HepG2 (cell line): ENCODE measurements around the gene GUK1. TPM values are rescaled to one million over a fixed set of nuclear protein-coding genes. Genes with fewer than 3 reads are reported as not detected.

Experiments
- ATAC-seq: fragments of 200-7000 bp; cut with Tn5 transposase; 3 replicates; pipeline ENCODE4 v1.9.1; 2020; ENCODE audit warnings: mild to moderate bottlenecking, moderate library complexity
- BruUV-seq: library from RNA; stranded (reverse); fragments of 400-500 nt; replicated peaks from 2 replicates; lab custom pipeline; 2021; lab: Mats Ljungman, UMichigan
- CTCF ChIA-PET: fragments of 300-600 bp; formaldehyde crosslinking; extraction: SDS; loops from one replicate; lab custom pipeline; 2021; ENCODE audit warnings: low total read pairs, inconsistent platforms, low intra/inter-chr PET ratio; lab: Yijun Ruan, JAX
- POLR2A ChIA-PET: fragments of 350-600 bp; sonication (Branson Sonifier 250); formaldehyde crosslinking; loops from one replicate; lab custom pipeline; 2020; ENCODE audit warnings: antibody characterized with exemption, inconsistent platforms; lab: Yijun Ruan, JAX
- DNase-seq: peaks from one replicate; pipeline ENCODE4 v3.0.0-alpha.2; 2015; ENCODE audit warnings: low spot score
- FAIRE-seq: peaks from 3 replicates; lab custom pipeline; 2011; peaks lifted over from hg19 to GRCh38; lab: Jason Lieb, UNC
- H2AFZ ChIP-seq: one replicate; pipeline ENCODE4 v1.6.1; 2011; ENCODE audit warnings: low read length, inconsistent platforms
- H3K27ac ChIP-seq: fragments of 300-600 bp; 3 replicates; pipeline ENCODE4 v1.8.0; 2011; ENCODE audit warnings: mixed run types, mild to moderate bottlenecking, mixed read lengths, low read length, inconsistent platforms; ENCODE audit not compliant: insufficient read depth; ENCODE audit errors: extremely low read length
- H3K27me3 ChIP-seq, 2 experiments: fragments of 200-600 bp in 1 of 2; 2 replicates in 1 of 2; 3 replicates in 1 of 2; pipeline versions ENCODE4 v1.6.0 to v1.8.0; 2011; ENCODE audit warnings: low read length in 2 of 2, mild to moderate bottlenecking in 2 of 2, moderate library complexity in 2 of 2, inconsistent platforms in 1 of 2; ENCODE audit not compliant: insufficient read depth in 2 of 2, control insufficient read depth in 1 of 2
- H3K36me3 ChIP-seq, 2 experiments: fragments of 200-600 bp in 1 of 2; replicated peaks in 1 of 2; 2 replicates in 1 of 2; 3 replicates in 1 of 2; pipeline versions ENCODE4 v1.5.1 to v1.8.0; 2011; ENCODE audit warnings: low read length in 2 of 2, inconsistent platforms in 1 of 2; ENCODE audit not compliant: insufficient read depth in 2 of 2, control insufficient read depth in 1 of 2
- H3K4me1 ChIP-seq: 2 replicates; pipeline ENCODE4 v1.5.1; 2012; ENCODE audit warnings: low read length, inconsistent platforms; ENCODE audit not compliant: insufficient read depth
- H3K4me2 ChIP-seq: 2 replicates; pipeline ENCODE4 v1.6.0; 2011; ENCODE audit warnings: low read depth, low read length, inconsistent platforms
- H3K4me3 ChIP-seq, 3 experiments: fragments of 200-600 bp in 1 of 3; sonication (generic), shearing (Covaris generic) in 1 of 3; replicated peaks in 1 of 3; 2 replicates each; pipeline ENCODE4 v1.5.1; 2011 to 2016; ENCODE audit warnings: low read length in 3 of 3, inconsistent platforms in 2 of 3, low read depth in 2 of 3, mild to moderate bottlenecking in 2 of 3, control low read depth in 1 of 3, mixed read lengths in 1 of 3; ENCODE audit not compliant: insufficient read depth in 1 of 3
- H3K79me2 ChIP-seq: one replicate; pipeline ENCODE4 v1.6.1; 2011; ENCODE audit warnings: low read length, inconsistent platforms; ENCODE audit not compliant: insufficient read depth
- H3K9ac ChIP-seq: 2 replicates; pipeline ENCODE4 v1.6.0; 2011; ENCODE audit warnings: mild to moderate bottlenecking, low read depth, low read length, inconsistent platforms; ENCODE audit not compliant: insufficient read depth
- H3K9me3 ChIP-seq: 2 replicates; pipeline ENCODE4 v1.5.1; 2012; ENCODE audit warnings: mild to moderate bottlenecking, low read length
- H4K20me1 ChIP-seq: 2 replicates; pipeline ENCODE4 v1.6.0; 2011; ENCODE audit warnings: inconsistent platforms, mild to moderate bottlenecking, low read length, moderate library complexity; ENCODE audit not compliant: insufficient read depth
- ARID2 ChIP-seq: sonication (generic); formaldehyde crosslinking; IDR thresholded peaks from 2 replicates; pipeline ENCODE4 v1.8.1; 2022; ENCODE audit warnings: mild to moderate bottlenecking, missing genetic modification reagents, borderline replicate concordance
- ELF4 ChIP-seq: sonication (generic); formaldehyde crosslinking; IDR thresholded peaks from 2 replicates; pipeline ENCODE4 v1.5.0; 2020; ENCODE audit warnings: missing genetic modification reagents, mild to moderate bottlenecking, moderate library complexity, borderline replicate concordance
- ETS1 ChIP-seq: sonication (generic); formaldehyde crosslinking; IDR thresholded peaks from 2 replicates; pipeline ENCODE4 v1.4.0; 2020; ENCODE audit warnings: missing genetic modification reagents
- ETV5 ChIP-seq: IDR thresholded peaks from 2 replicates; pipeline ENCODE4 v1.6.1; 2018; ENCODE audit warnings: missing biosample characterization, missing genetic modification reagents, inconsistent platforms, borderline replicate concordance
- GZF1 ChIP-seq: sonication (generic); formaldehyde crosslinking; IDR thresholded peaks from 2 replicates; pipeline ENCODE4 v1.5.1; 2020; ENCODE audit warnings: mild to moderate bottlenecking, missing genetic modification reagents
- HNRNPLL ChIP-seq: fragments of 200-400 bp; formaldehyde crosslinking; IDR thresholded peaks from 2 replicates; pipeline ENCODE4 v1.6.1; 2017; ENCODE audit warnings: mild to moderate bottlenecking, low read depth, low read length; ENCODE audit not compliant: poor library complexity, severe bottlenecking
- KLF15 ChIP-seq: sonication (generic); formaldehyde crosslinking; IDR thresholded peaks from 2 replicates; pipeline ENCODE4 v1.8.1; 2023; ENCODE audit warnings: borderline replicate concordance, mild to moderate bottlenecking, inconsistent platforms, missing genetic modification reagents, mixed read lengths
- MAFF ChIP-seq: IDR thresholded peaks from 2 replicates; pipeline ENCODE4 v1.6.1; 2011; ENCODE audit warnings: low read depth, low read length, improper control_type of control experiment
- NKX3-1 ChIP-seq: sonication (generic); formaldehyde crosslinking; IDR thresholded peaks from 2 replicates; pipeline ENCODE4 v1.5.0; 2020; ENCODE audit warnings: missing genetic modification reagents
- RARG ChIP-seq: sonication (generic); formaldehyde crosslinking; IDR thresholded peaks from 2 replicates; pipeline ENCODE4 v1.4.0; 2020; ENCODE audit warnings: low read depth, mild to moderate bottlenecking, missing genetic modification reagents
- RNF219 ChIP-seq: sonication (generic); formaldehyde crosslinking; IDR thresholded peaks from 2 replicates; pipeline ENCODE4 v1.5.0; 2020; ENCODE audit warnings: mild to moderate bottlenecking, missing genetic modification reagents
- SOX6 ChIP-seq, 2 experiments: fragments of 450-650 bp in 1 of 2; sonication (generic) in 1 of 2; formaldehyde crosslinking in 1 of 2; IDR thresholded peaks; 2 replicates each; pipeline versions ENCODE4 v1.4.0 to v1.6.1; 2017 to 2020; ENCODE audit warnings: antibody characterized with exemption in 1 of 2, mild to moderate bottlenecking in 1 of 2, missing genetic modification reagents in 1 of 2
- ZNF24 ChIP-seq: fragments of 450-650 bp; IDR thresholded peaks from 2 replicates; pipeline ENCODE4 v1.6.1; 2017; ENCODE audit warnings: antibody characterized with exemption, mild to moderate bottlenecking
- ZNF260 ChIP-seq: sonication (generic); formaldehyde crosslinking; IDR thresholded peaks from 2 replicates; pipeline ENCODE4 v1.4.0; 2020; ENCODE audit warnings: missing genetic modification reagents, low read depth, mild to moderate bottlenecking, borderline replicate concordance
- ZNF639 ChIP-seq: conservative IDR thresholded peaks from 2 replicates; pipeline ENCODE4 v1.6.1; 2018; ENCODE audit warnings: missing genetic modification reagents
- ZNF749 ChIP-seq: sonication (generic); formaldehyde crosslinking; IDR thresholded peaks from 2 replicates; pipeline ENCODE4 v1.8.0; 2022; ENCODE audit warnings: mild to moderate bottlenecking, missing genetic modification reagents, moderate library complexity, borderline replicate concordance
- WGBS: methylation state at CpG from one replicate; pipeline ENCODE4 v1.1.6; 2017; ENCODE audit warnings: low lambda C conversion rate; 5-methylcytosine and 5-hydroxymethylcytosine counted together
- in situ Hi-C: cut with HindIII; loops from 2 replicates; pipeline ENCODE4 v1.10.0; 2017; ENCODE audit warnings: low pct_unique_long_range_greater_than_20kb; ENCODE audit not compliant: extremely low pct_ligation_motif_present
- intact Hi-C: fragments of 100-400 bp; cut with micrococcal nuclease; formaldehyde crosslinking; loops from one replicate; pipeline ENCODE4 v1.10.0; 2022; ENCODE audit not compliant: unreplicated experiment
- polyA plus RNA-seq, 8 experiments: library from polyadenylated mRNA; depleted of rRNA in 3 of 8; stranded (reverse) in 7 of 8; unstranded in 1 of 8; fragments of >200 nt; fragmentation: Illumina TruSeq in 4 of 8; extraction: Trizol in 4 of 8; gene quantifications; 2 replicates each; pipeline versions ENCODE4 v1.2.1 to v1.2.3, GENCODE V29; 2011 to 2016; ENCODE audit warnings: low read depth in 4 of 8, missing spikeins in 1 of 8, mixed read lengths in 1 of 8; ENCODE audit not compliant: insufficient read depth in 1 of 8
- total RNA-seq, 5 experiments: library from RNA; depleted of rRNA; stranded (reverse); fragments of >200 nt; fragmentation: Illumina TruSeq; extraction: Trizol; gene quantifications; 2 replicates each; pipeline ENCODE4 v1.2.3, GENCODE V29; 2016; ENCODE audit warnings: low read depth in 1 of 5

GUK1 gene
- total and polyA plus RNA-seq, 2 of the 13 experiments (the other 11 are each of a cell fraction or from before 2014, with no cell fraction given): 116 to 154 TPM

GRCh38 chr1:228120351-228120750 lies 19.7 kb upstream of the GUK1 start (continued):
- TF ChIP-seq ARID2 (CRISPR knock-in tag): no peak

- H3K4me1 ChIP-seq: peaks cover 14% of the 10 kb centered on the region
- DNase-seq (no peak), ATAC-seq (no peak), FAIRE-seq (no peak)
- H3K27me3 ChIP-seq: no peaks in the 10 kb centered on the region
- WGBS: 12% methylated on average over 5 of the region's 5 CpGs
- ChIA-PET CTCF (no interaction called here), POLR2A (interaction anchor here (3.1 to 3.7 kb wide), 2 partner anchors 11 to 44 kb away, joined by 11 to 12 read pairs; partner anchors contain the start of gene IBA57)
- no peak overlapping the region for H3K4me3 ChIP-seq
- intact Hi-C loops (no loop called here), in situ Hi-C loops (no loop called here)
- H3K79me2 ChIP-seq: no peaks in the 10 kb centered on the region
- H3K9ac ChIP-seq: no peak overlapping the region
- H3K4me2 ChIP-seq: peak overlapping the region; percentile 18; the same call in 1 of the 2 replicates
- H3K9me3 ChIP-seq: peaks cover 21% of the 10 kb centered on the region
- no peaks in the 10 kb centered on the region for H3K36me3 ChIP-seq
- no peaks in the 10 kb centered on the region for H4K20me1 ChIP-seq
- H3K27ac ChIP-seq: no peak overlapping the region
- BruUV-seq: TSS peak; percentile 79
- H2AFZ ChIP-seq: no peak overlapping the region
- TF ChIP-seq KLF15 (CRISPR knock-in tag) (no peak), RNF219 (CRISPR knock-in tag) (no peak), ZNF260 (CRISPR knock-in tag) (no peak), ZNF749 (CRISPR knock-in tag) (no peak), SOX6 (IDR thresholded peaks at IDR 0.05) (no peak), SOX6 (CRISPR knock-in tag; IDR thresholded peaks at IDR 0.05) (no peak), NKX3-1 (CRISPR knock-in tag) (no peak), MAFF (no peak), ETV5 (CRISPR knock-in tag) (no peak), ELF4 (CRISPR knock-in tag) (no peak), GZF1 (CRISPR knock-in tag) (no peak), HNRNPLL (no peak), ZNF639 (no peak), ETS1 (CRISPR knock-in tag) (no peak), ZNF24 (no peak), RARG (CRISPR knock-in tag) (no peak)
Measured at GRCh38 chr1:228120857-228121489, 19.1 kb upstream of the GUK1 start.
